Astrocyte of the spinal cord (primary cell): ENCODE results near the gene CDK5RAP2.
A peak's percentile ranks its signal among the peaks of the same experiment; 100 is the strongest.

Experiments
- DNase-seq: peaks from one replicate; pipeline ENCODE4 v3.0.0; 2011; ENCODE audit warnings: low read depth, low spot score
- H3K4me3 ChIP-seq: 2 replicates; pipeline ENCODE4 v1.5.1; 2011; ENCODE audit warnings: low read depth, mild to moderate bottlenecking, low read length, moderate library complexity
- CTCF ChIP-seq: IDR thresholded peaks from 2 replicates; pipeline ENCODE4 v1.5.1; 2012; ENCODE audit warnings: low read depth, mild to moderate bottlenecking, low read length, inconsistent platforms
- in situ Hi-C: cut with HindIII; loops from 2 replicates; pipeline ENCODE4 v1.10.0; 2017; ENCODE audit warnings: low sequenced_read_pairs

CDK5RAP2 gene

GRCh38 chr9:120592210-120592609 lies 12.2 kb upstream of the CDK5RAP2 start:
- no peak overlapping the region for H3K4me3 ChIP-seq
- TF ChIP-seq CTCF = no peak
- no peak for DNase-seq
- in situ Hi-C loops = no loop called here

- no peak overlapping the region for H3K4me3 ChIP-seq
- no peak for TF ChIP-seq CTCF
- DNase-seq = no peak
- in situ Hi-C loops = no loop called here
These were observed 7.4 kb upstream of the CDK5RAP2 start for GRCh38 chr9:120587328-120587727.

- DNase-seq = peak; percentile 92
- H3K4me3 ChIP-seq = no peak overlapping the region
- no peak for TF ChIP-seq CTCF
- in situ Hi-C loops = no loop called here
These were observed 4.0 kb upstream of the CDK5RAP2 start for GRCh38 chr9:120583958-120584369.

GRCh38 chr9:120579139-120580050 lies 572 bp downstream of the CDK5RAP2 start:
- in situ Hi-C loops = no loop called here
- no peak for DNase-seq
- no peak for TF ChIP-seq CTCF
- H3K4me3 ChIP-seq = peak overlapping the region; percentile 98

- no peak for TF ChIP-seq CTCF
- DNase-seq = no peak
- no peak overlapping the region for H3K4me3 ChIP-seq
- in situ Hi-C loops = no loop called here
These were observed 5.5 kb downstream of the CDK5RAP2 start for GRCh38 chr9:120574473-120574872.

- no peak for TF ChIP-seq CTCF
These were observed 7.5 kb downstream of the CDK5RAP2 start for GRCh38 chr9:120572472-120572871.

More at GRCh38 chr9:120572472-120572871, 7.5 kb downstream of the CDK5RAP2 start:
- in situ Hi-C loops = no loop called here
- H3K4me3 ChIP-seq = no peak overlapping the region
- DNase-seq = no peak
